Neuronal stem cell (in vitro differentiated cells): Measurements from ENCODE around the gene ENOX2.

Source experiments
- DNase-seq: peaks from one replicate; pipeline ENCODE4 v3.0.0-alpha.2; 2013; ENCODE audit warnings: low spot score
- H2AFZ ChIP-seq: one replicate; pipeline ENCODE4 v1.6.1; 2013; ENCODE audit warnings: mild to moderate bottlenecking, low read length, inconsistent platforms
- H2AK5ac ChIP-seq: 2 replicates; pipeline ENCODE4 v1.6.1; 2013; ENCODE audit warnings: low read depth, mild to moderate bottlenecking, inconsistent platforms, low read length, moderate library complexity, mixed read lengths
- H2BK120ac ChIP-seq: 2 replicates; pipeline ENCODE4 v1.6.1; 2013; ENCODE audit warnings: low read depth, mild to moderate bottlenecking, inconsistent platforms, low read length, moderate library complexity, mixed read lengths
- H2BK12ac ChIP-seq: one replicate; pipeline ENCODE4 v1.6.1; 2013; ENCODE audit warnings: low read length, inconsistent platforms
- H2BK15ac ChIP-seq: 2 replicates; pipeline ENCODE4 v1.6.1; 2013; ENCODE audit warnings: mild to moderate bottlenecking, low read length, inconsistent platforms, mixed read lengths
- H2BK5ac ChIP-seq: one replicate; pipeline ENCODE4 v1.6.1; 2013; ENCODE audit warnings: inconsistent platforms, mild to moderate bottlenecking, low read length, moderate library complexity
- H3K14ac ChIP-seq: one replicate; pipeline ENCODE4 v1.6.1; 2013; ENCODE audit warnings: low read length, inconsistent platforms
- H3K18ac ChIP-seq: 2 replicates; pipeline ENCODE4 v1.6.1; 2013; ENCODE audit warnings: low read length, inconsistent platforms
- H3K23ac ChIP-seq: 2 replicates; pipeline ENCODE4 v1.6.1; 2013; ENCODE audit warnings: low read depth, mild to moderate bottlenecking, mixed read lengths, low read length, inconsistent platforms; ENCODE audit not compliant: poor library complexity
- H3K27ac ChIP-seq: replicated peaks from 3 replicates; pipeline ENCODE4 v1.5.1; 2013; ENCODE audit warnings: low read length, inconsistent platforms
- H3K27me3 ChIP-seq, 3 experiments: 2 replicates each; pipeline ENCODE4 v1.6.1; 2013; ENCODE audit warnings: low read length in 3 of 3, mild to moderate bottlenecking in 2 of 3, inconsistent platforms in 1 of 3, low read depth in 1 of 3, mixed read lengths in 1 of 3, moderate library complexity in 1 of 3; ENCODE audit not compliant: control insufficient read depth in 3 of 3, insufficient read depth in 3 of 3
- H3K36me3 ChIP-seq, 2 donors: replicated peaks in 1 of 2; 2 replicates each; pipeline ENCODE4 v1.6.1; 2013; ENCODE audit warnings: low read length in 2 of 2; ENCODE audit not compliant: control insufficient read depth in 2 of 2, insufficient read depth in 2 of 2
- H3K4ac ChIP-seq: 2 replicates; pipeline ENCODE4 v1.6.1; 2013; ENCODE audit warnings: inconsistent platforms, mild to moderate bottlenecking, low read length, moderate library complexity
- H3K4me1 ChIP-seq, 2 donors: 1 replicate in 1 of 2; 2 replicates in 1 of 2; pipeline ENCODE4 v1.6.1; 2013; ENCODE audit warnings: low read length in 2 of 2, low read depth in 1 of 2; ENCODE audit not compliant: control insufficient read depth in 2 of 2, insufficient read depth in 1 of 2
- H3K4me2 ChIP-seq: one replicate; pipeline ENCODE4 v1.6.1; 2013; ENCODE audit warnings: mild to moderate bottlenecking, low read length, inconsistent platforms; ENCODE audit not compliant: insufficient read depth, poor library complexity, severe bottlenecking
- H3K4me3 ChIP-seq, 2 donors: 2 replicates each; pipeline ENCODE4 v1.5.1; 2013; ENCODE audit warnings: low read length in 2 of 2, mild to moderate bottlenecking in 2 of 2, inconsistent platforms in 1 of 2, moderate library complexity in 1 of 2
- H3K79me1 ChIP-seq: one replicate; pipeline ENCODE4 v1.6.1; 2013; ENCODE audit warnings: low read depth, mild to moderate bottlenecking, inconsistent platforms, low read length, moderate library complexity
- H3K9ac ChIP-seq: one replicate; pipeline ENCODE4 v1.6.1; 2013; ENCODE audit warnings: mild to moderate bottlenecking, low read depth, low read length, inconsistent platforms; ENCODE audit not compliant: poor library complexity
- H3K9me3 ChIP-seq, 2 donors: replicated peaks in 1 of 2; 2 replicates each; pipeline versions ENCODE3 to v1.6.1; 2013; ENCODE audit warnings: low read length in 2 of 2, mild to moderate bottlenecking in 2 of 2, inconsistent platforms in 1 of 2, low read depth in 1 of 2, mixed read lengths in 1 of 2, moderate library complexity in 1 of 2; ENCODE audit not compliant: control insufficient read depth in 2 of 2, insufficient read depth in 1 of 2
- H4K8ac ChIP-seq: one replicate; pipeline ENCODE4 v1.6.1; 2013; ENCODE audit warnings: low read depth, mild to moderate bottlenecking, inconsistent platforms, low read length, moderate library complexity
- H4K91ac ChIP-seq: one replicate; pipeline ENCODE4 v1.6.1; 2013; ENCODE audit warnings: low read length, low read depth, mild to moderate bottlenecking, inconsistent platforms; ENCODE audit not compliant: poor library complexity
- WGBS, 2 donors: extraction: QIAGEN DNeasy Blood & Tissue Kit; methylation state at CpG; one replicate each; pipeline ENCODE4 v1.1.7; 2013; ENCODE audit warnings: missing lambda C conversion rate in 2 of 2, mixed read lengths in 1 of 2; ENCODE audit not compliant: insufficient read length in 2 of 2, insufficient replicate concordance in 1 of 2; ENCODE audit errors: extremely low coverage in 2 of 2; 5-methylcytosine and 5-hydroxymethylcytosine counted together

ENOX2 gene

GRCh38 chrX:130846746-130847145 is 56.3 kb downstream of the ENOX2 start:
- Histone ChIP-seq H2BK12ac (no peak overlapping the region), H2AFZ (no peak overlapping the region), H3K14ac (no peak overlapping the region), H2BK5ac (no peak overlapping the region), H2BK15ac (no peak overlapping the region), H2AK5ac (no peak overlapping the region), H4K91ac (no peak overlapping the region), H3K9me3 (no peaks in the 10 kb centered on the region), H3K4me1 (no peaks in the 10 kb centered on the region), H3K9ac (no peak overlapping the region), H2BK120ac (no peak overlapping the region), H3K4ac (no peak overlapping the region), H4K8ac (no peak overlapping the region), H3K27ac (no peak overlapping the region), H3K18ac (no peak overlapping the region), H3K4me2 (no peak overlapping the region), H3K23ac (no peak overlapping the region), H3K79me1 (no peaks in the 10 kb centered on the region), H3K36me3 (no peaks in the 10 kb centered on the region), H3K4me3 (no peak overlapping the region), H3K27me3 (no peaks in the 10 kb centered on the region)
- no peak for DNase-seq
- no CpG with 5 or more reads among the region's 2 CpGs for WGBS, 2 donors

GRCh38 chrX:130841776-130842175 is 61.2 kb downstream of the ENOX2 start:
- Histone ChIP-seq H3K4ac (no peak overlapping the region), H3K27me3 (no peaks in the 10 kb centered on the region), H3K4me3 (no peak overlapping the region), H2BK12ac (no peak overlapping the region), H3K36me3 (no peaks in the 10 kb centered on the region), H3K9me3 (no peaks in the 10 kb centered on the region), H3K14ac (no peak overlapping the region), H3K79me1 (no peaks in the 10 kb centered on the region), H2AFZ (no peak overlapping the region), H3K23ac (no peak overlapping the region), H2AK5ac (no peak overlapping the region), H3K18ac (no peak overlapping the region), H2BK5ac (no peak overlapping the region), H3K27ac (no peak overlapping the region), H4K91ac (no peak overlapping the region), H3K4me1 (no peaks in the 10 kb centered on the region), H3K9ac (no peak overlapping the region), H2BK15ac (no peak overlapping the region), H3K4me2 (no peak overlapping the region), H4K8ac (no peak overlapping the region), H2BK120ac (no peak overlapping the region)
- DNase-seq = no peak
- WGBS, 2 donors = no CpG with 5 or more reads among the region's 3 CpGs

GRCh38 chrX:130840345-130840744 is 62.7 kb downstream of the ENOX2 start:
- no CpG with 5 or more reads among the region's 2 CpGs for WGBS, 2 donors
- no peaks in the 10 kb centered on the region for H3K79me1 ChIP-seq
- no peak overlapping the region for H2BK5ac ChIP-seq
- H3K4me1 ChIP-seq = no peaks in the 10 kb centered on the region
- no peak overlapping the region for H3K4ac ChIP-seq
- no peaks in the 10 kb centered on the region for H3K27me3 ChIP-seq
- no peaks in the 10 kb centered on the region for H3K36me3 ChIP-seq
- no peak overlapping the region for H2AK5ac ChIP-seq
- H3K23ac ChIP-seq = no peak overlapping the region
- no peak overlapping the region for H4K91ac ChIP-seq
- no peak overlapping the region for H3K27ac ChIP-seq
- H3K4me2 ChIP-seq = no peak overlapping the region
- H2BK120ac ChIP-seq = no peak overlapping the region
- no peaks in the 10 kb centered on the region for H3K9me3 ChIP-seq
- H2BK12ac ChIP-seq = no peak overlapping the region
- no peak overlapping the region for H2BK15ac ChIP-seq
- no peak overlapping the region for H3K14ac ChIP-seq
- no peak for DNase-seq
- no peak overlapping the region for H3K9ac ChIP-seq
- no peak overlapping the region for H4K8ac ChIP-seq
- no peak overlapping the region for H3K18ac ChIP-seq
- no peak overlapping the region for H3K4me3 ChIP-seq
- H2AFZ ChIP-seq = no peak overlapping the region

GRCh38 chrX:130836447-130836846 is 66.6 kb downstream of the ENOX2 start:
- Histone ChIP-seq H3K4me3 (no peak overlapping the region), H3K27me3 (no peaks in the 10 kb centered on the region), H3K14ac (no peak overlapping the region), H3K4me1 (peaks cover 3 to 4% of the 10 kb centered on the region in 2 donors), H3K36me3 (no peaks in the 10 kb centered on the region), H3K9me3 (no peaks in the 10 kb centered on the region), H2BK15ac (no peak overlapping the region), H2BK5ac (no peak overlapping the region), H2AK5ac (no peak overlapping the region), H3K27ac (no peak overlapping the region), H3K4me2 (no peak overlapping the region), H4K91ac (no peak overlapping the region), H2BK120ac (no peak overlapping the region), H4K8ac (no peak overlapping the region), H2AFZ (no peak overlapping the region), H3K9ac (no peak overlapping the region), H3K79me1 (no peaks in the 10 kb centered on the region), H2BK12ac (no peak overlapping the region), H3K23ac (no peak overlapping the region), H3K4ac (no peak overlapping the region), H3K18ac (no peak overlapping the region)
- no peak for DNase-seq
- no CpG with 5 or more reads among the region's 2 CpGs for WGBS, 2 donors
